ENCODE measurements around the gene AGXT2. TPM values are rescaled to one million over a fixed set of nuclear protein-coding genes. Genes with fewer than 3 reads are reported as not detected.

Gene AGXT2
- polyA plus RNA-seq, 1 experiment, result not detected

DNA sequence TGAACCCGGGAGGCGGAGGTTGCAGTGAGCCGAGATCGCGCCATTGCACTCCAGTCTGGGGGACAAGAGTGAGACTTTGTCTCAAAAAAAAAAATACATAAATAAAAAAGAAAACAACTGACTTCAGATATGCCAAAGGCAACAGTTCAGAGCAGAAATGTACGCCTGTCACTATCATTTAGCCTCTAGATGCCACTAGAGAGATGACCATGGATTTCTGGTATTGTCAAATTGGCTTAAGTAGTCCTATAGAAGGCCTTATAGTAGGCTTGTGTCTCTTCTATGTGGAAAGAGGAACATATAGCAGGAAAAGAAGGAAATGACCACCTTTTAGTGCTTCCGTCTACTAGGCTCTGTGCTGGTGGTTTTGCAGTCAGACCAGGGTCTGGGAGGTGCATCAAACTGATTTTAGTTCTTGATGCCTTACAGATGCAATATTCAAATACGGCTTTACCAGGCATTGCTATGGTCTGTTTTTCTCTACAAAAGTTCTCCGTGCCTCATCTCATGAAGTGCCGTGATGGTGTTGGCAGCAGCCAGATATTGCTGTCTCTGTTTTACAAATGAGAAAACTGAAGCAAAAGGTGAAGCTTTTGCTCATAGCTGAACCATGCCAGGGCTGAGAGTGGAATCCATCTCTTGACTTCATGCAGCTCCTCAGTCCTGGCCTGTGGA lies 17.2 kb downstream of the AGXT2 start:
- TF ChIP-seq, protein P1, sequence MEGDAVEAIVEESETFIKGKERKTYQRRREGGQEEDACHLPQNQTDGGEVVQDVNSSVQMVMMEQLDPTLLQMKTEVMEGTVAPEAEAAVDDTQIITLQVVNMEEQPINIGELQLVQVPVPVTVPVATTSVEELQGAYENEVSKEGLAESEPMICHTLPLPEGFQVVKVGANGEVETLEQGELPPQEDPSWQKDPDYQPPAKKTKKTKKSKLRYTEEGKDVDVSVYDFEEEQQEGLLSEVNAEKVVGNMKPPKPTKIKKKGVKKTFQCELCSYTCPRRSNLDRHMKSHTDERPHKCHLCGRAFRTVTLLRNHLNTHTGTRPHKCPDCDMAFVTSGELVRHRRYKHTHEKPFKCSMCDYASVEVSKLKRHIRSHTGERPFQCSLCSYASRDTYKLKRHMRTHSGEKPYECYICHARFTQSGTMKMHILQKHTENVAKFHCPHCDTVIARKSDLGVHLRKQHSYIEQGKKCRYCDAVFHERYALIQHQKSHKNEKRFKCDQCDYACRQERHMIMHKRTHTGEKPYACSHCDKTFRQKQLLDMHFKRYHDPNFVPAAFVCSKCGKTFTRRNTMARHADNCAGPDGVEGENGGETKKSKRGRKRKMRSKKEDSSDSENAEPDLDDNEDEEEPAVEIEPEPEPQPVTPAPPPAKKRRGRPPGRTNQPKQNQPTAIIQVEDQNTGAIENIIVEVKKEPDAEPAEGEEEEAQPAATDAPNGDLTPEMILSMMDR (IDR thresholded peaks at IDR 0.05; ENCODE audit: insufficient read depth, low read depth, low read length), result no peak
- DNase-seq (ENCODE audit: low read depth), result no peak
- no peaks in the 10 kb centered on the region for H3K36me3 ChIP-seq (ENCODE audit: control insufficient read depth, insufficient read depth, low read length)
- ChIA-PET CTCF (interaction anchor here (1.8 kb wide), 2 partner anchors 25 to 27 kb away, joined by 4 to 5 read pairs; no protein-coding TSS in a partner anchor), POLR2A (no interaction called here)
- no peak overlapping the region for H3K4me3 ChIP-seq (ENCODE audit: low read depth, low read length)
- no peaks in the 10 kb centered on the region; the same call in 1 of the 2 replicates for H3K27me3 ChIP-seq (ENCODE audit: control insufficient read depth, insufficient read depth, low read length)

DNA sequence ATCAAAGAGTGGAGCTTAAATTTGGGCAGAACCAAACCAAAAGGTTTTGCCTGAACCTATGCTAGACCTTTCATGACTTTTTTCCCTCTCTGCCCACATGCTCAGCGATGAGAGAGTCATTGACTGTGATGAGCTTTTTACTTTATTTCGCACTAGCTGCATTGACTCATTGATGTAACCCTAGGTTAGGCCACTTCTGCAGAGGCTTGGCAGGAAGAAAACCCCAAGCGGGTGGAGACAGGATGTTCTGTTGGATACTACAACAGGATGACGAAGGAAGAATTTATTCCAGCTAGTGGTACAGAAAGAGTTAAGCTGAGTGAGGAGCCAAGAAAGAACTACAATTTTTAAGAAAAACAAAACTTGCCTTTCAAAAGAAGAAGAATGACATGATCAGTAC lies 18.4 kb downstream of the AGXT2 start:
- Histone ChIP-seq H3K36me3 (ENCODE audit: control insufficient read depth, insufficient read depth, low read length) (no peaks in the 10 kb centered on the region), H3K27me3 (ENCODE audit: control insufficient read depth, insufficient read depth, low read length) (no peaks in the 10 kb centered on the region; the same call in 1 of the 2 replicates), H3K4me3 (ENCODE audit: low read depth, low read length) (no peak overlapping the region)
- TF ChIP-seq, protein P1 (IDR thresholded peaks at IDR 0.05; ENCODE audit: insufficient read depth, low read depth, low read length), result no peak
- DNase-seq (ENCODE audit: low read depth), result no peak
- ChIA-PET POLR2A (no interaction called here), CTCF (interaction anchor here (0.6 to 1.2 kb wide), 2 partner anchors 27 to 1684 kb away, joined by 3 read pairs; no protein-coding TSS in a partner anchor)

DNA sequence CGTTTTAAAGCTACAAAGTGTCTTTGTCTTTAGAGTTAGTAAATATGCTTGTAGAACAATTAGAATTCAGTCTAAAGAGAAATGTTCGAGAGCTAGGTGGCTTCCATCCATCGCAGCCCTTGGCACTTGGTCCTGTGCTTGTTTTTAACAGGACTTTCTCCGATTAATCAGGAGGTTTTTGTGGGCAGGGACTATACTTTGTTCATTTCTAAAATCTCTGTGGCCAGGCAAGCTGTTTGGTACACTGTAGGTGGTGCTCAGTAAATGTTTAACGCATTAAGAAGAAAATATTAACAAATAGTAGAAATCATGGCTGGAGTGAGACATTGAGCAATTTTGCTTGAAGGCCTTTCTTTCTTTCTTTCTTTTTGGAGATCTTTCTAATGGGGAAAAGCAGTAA lies 20.8 kb downstream of the AGXT2 start:
- Histone ChIP-seq H3K27me3 (ENCODE audit: control insufficient read depth, insufficient read depth, low read length) (no peaks in the 10 kb centered on the region; the same call in 1 of the 2 replicates), H3K36me3 (ENCODE audit: control insufficient read depth, insufficient read depth, low read length) (no peaks in the 10 kb centered on the region), H3K4me3 (ENCODE audit: low read depth, low read length) (no peak overlapping the region)
- TF ChIP-seq, protein P1 (IDR thresholded peaks at IDR 0.05; ENCODE audit: insufficient read depth, low read depth, low read length), result no peak
- no peak for DNase-seq (ENCODE audit: low read depth)
- ChIA-PET POLR2A (interaction anchor here (0.5 kb wide), 1 partner anchor 28 kb away, joined by 3 read pairs; no protein-coding TSS in a partner anchor), CTCF (interaction anchor here (1.0 to 3.2 kb wide), 4 partner anchors 10 to 68 kb away, joined by 3 to 14 read pairs (median 4); no protein-coding TSS in a partner anchor)

DNA sequence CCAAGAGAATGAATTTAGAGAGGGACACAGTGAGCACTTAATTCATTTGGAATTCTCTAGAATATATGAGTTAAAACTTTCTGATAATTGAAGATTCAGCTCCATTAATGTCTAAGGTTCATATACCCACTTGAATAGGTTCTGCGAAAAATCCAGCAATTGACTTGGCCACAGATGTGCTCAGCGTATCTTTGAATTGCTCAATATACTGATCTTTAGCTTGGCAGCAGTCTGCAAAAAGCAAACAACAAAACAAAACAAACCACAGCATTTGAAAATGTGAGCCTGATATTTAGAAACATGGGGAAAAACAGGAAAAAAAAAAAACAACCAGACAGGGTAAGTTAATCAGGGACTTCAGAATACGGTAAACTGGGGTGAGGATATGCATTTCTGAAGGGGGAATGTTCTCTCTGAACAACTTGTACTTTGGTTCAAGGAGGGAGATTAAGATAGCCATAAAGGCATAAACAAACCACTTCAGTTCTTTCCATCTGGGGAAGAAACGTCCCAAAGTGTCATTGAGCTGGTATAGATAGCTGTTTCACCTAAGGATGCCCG lies 21.4 kb downstream of the AGXT2 start:
- POLR2A ChIA-PET, result no interaction called here
- no peak for DNase-seq (ENCODE audit: low read depth)
- Histone ChIP-seq H3K4me3 (ENCODE audit: low read depth, low read length) (no peak overlapping the region), H3K36me3 (ENCODE audit: control insufficient read depth, insufficient read depth, low read length) (no peaks in the 10 kb centered on the region), H3K27me3 (ENCODE audit: control insufficient read depth, insufficient read depth, low read length) (no peaks in the 10 kb centered on the region; the same call in 1 of the 2 replicates)
- TF ChIP-seq, protein P1 (IDR thresholded peaks at IDR 0.05; ENCODE audit: insufficient read depth, low read depth, low read length), result no peak
- CTCF ChIA-PET, result interaction anchor here (1.1 to 3.2 kb wide), 3 partner anchors 8 to 23 kb away, joined by 3 to 14 read pairs (median 7); no protein-coding TSS in a partner anchor

DNA sequence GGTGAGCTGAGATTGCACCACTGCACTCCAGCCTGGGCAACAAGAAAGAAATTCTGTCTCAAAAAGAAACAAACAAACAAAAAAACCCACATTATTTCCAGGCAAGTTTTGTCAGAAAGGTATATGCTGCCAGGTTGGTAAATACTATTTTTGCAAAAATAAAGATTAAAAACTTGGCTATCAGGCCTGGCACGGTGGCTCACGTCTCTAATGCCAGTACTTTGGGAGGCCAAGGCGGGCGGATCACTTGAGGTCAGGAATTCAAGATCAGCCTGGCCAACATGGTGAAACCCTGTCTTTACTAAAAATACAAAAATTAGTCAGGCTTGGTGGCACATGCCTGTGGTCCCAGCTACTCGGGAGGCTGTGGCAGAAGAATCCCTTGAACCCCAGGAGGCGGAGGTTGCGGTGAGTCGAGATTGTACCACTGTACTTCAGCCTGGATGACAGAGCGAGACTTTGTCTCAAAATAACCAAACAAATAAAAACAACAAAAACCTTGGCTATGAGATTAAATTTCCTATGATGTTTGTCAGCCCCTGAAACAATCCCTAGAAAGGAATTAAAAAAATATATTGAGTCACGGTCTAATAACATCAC lies 22.7 kb downstream of the AGXT2 start:
- POLR2A ChIA-PET, result no interaction called here
- CTCF ChIA-PET, result interaction anchor here (2.4 to 3.2 kb wide), 2 partner anchors 10 to 22 kb away, joined by 7 to 14 read pairs; no protein-coding TSS in a partner anchor
- no peak for DNase-seq (ENCODE audit: low read depth)
- TF ChIP-seq, protein P1 (IDR thresholded peaks at IDR 0.05; ENCODE audit: insufficient read depth, low read depth, low read length), result no peak
- Histone ChIP-seq H3K36me3 (ENCODE audit: control insufficient read depth, insufficient read depth, low read length) (no peaks in the 10 kb centered on the region), H3K27me3 (ENCODE audit: control insufficient read depth, insufficient read depth, low read length) (no peaks in the 10 kb centered on the region; the same call in 1 of the 2 replicates), H3K4me3 (ENCODE audit: low read depth, low read length) (no peak overlapping the region)
